ENCODE data around the gene ZNRD2.

Gene ZNRD2

GRCh38 chr11:65558002-65558929 is 12.0 kb upstream of the ZNRD2 start, which contains the start of gene LTBP3:
Gene LTBP3 (minus strand): TSS chr11:65558359. CDS start chr11:65557959, 400 bp downstream.
- Histone ChIP-seq H3K4me1 (ENCODE audit: low read length) (0 out of 2 replicates have a peak, but pooled peaks cover 5% of the 10 kb centered on the region), H3K36me3 (replicated peaks; ENCODE audit: insufficient read depth, low read length) (no peaks in the 10 kb centered on the region), H3K4me2 (ENCODE audit: low read depth, low read length) (peak within 1 kb of the TSS; percentile 79), H2AFZ (ENCODE audit: low read length) (peak within 1 kb of the TSS; percentile 78), H3K9ac (ENCODE audit: low read length) (peak within 1 kb of the TSS; percentile 65; the same call in 1 of the 2 replicates), H3K79me2 (ENCODE audit: low read length) (no peaks in the 10 kb centered on the region), H3K27me3 (replicated peaks; ENCODE audit: insufficient read depth, low read length) (no peaks in the 10 kb centered on the region), H3K9me2 (replicated peaks; ENCODE audit: insufficient read depth, low read length) (no peaks in the 10 kb centered on the region), H3K4me3 (ENCODE audit: low read length) (peak within 1 kb of the TSS; percentile 59), H3K9me3 (replicated peaks; ENCODE audit: insufficient read depth, low read length) (no peaks in the 10 kb centered on the region), H3F3A (ENCODE audit: insufficient read depth, low read length) (peaks cover 15% of the 10 kb centered on the region; the same call in 1 of the 2 replicates), H3K27ac (ENCODE audit: low read length) (peak within 1 kb of the TSS; percentile 23; the same call in 1 of the 2 replicates), H4K20me1 (ENCODE audit: insufficient read depth, low read length) (no peaks in the 10 kb centered on the region)
- TF ChIP-seq EZH2phosphoT487 (IDR thresholded peaks at IDR 0.05; ENCODE audit: low read length) (no peak), CTCF (IDR thresholded peaks at IDR 0.05; ENCODE audit: low read length) (no peak), EZH2 (optimal IDR thresholded peaks at IDR 0.05; ENCODE audit: low read depth, low read length) (no peak)
- DNase-seq = peak; percentile 42

- no peak overlapping the region for H3K27ac ChIP-seq (ENCODE audit: low read length)
- TF ChIP-seq CTCF (IDR thresholded peaks at IDR 0.05; ENCODE audit: low read length) = no peak
- TF ChIP-seq EZH2 (optimal IDR thresholded peaks at IDR 0.05; ENCODE audit: low read depth, low read length) = no peak
- TF ChIP-seq EZH2phosphoT487 (IDR thresholded peaks at IDR 0.05; ENCODE audit: low read length) = no peak
- H3K79me2 ChIP-seq (ENCODE audit: low read length) = no peaks in the 10 kb centered on the region
- peak overlapping the region; percentile 59 for H3K4me3 ChIP-seq (ENCODE audit: low read length)
- H3K27me3 ChIP-seq (replicated peaks; ENCODE audit: insufficient read depth, low read length) = no peaks in the 10 kb centered on the region
- peak overlapping the region; percentile 78 for H2AFZ ChIP-seq (ENCODE audit: low read length)
- H3K9me2 ChIP-seq (replicated peaks; ENCODE audit: insufficient read depth, low read length) = no peaks in the 10 kb centered on the region
- H3K4me2 ChIP-seq (ENCODE audit: low read depth, low read length) = peak overlapping the region; percentile 79
- 0 out of 2 replicates have a peak, but pooled peaks cover 5% of the 10 kb centered on the region for H3K4me1 ChIP-seq (ENCODE audit: low read length)
- H3K9me3 ChIP-seq (replicated peaks; ENCODE audit: insufficient read depth, low read length) = no peaks in the 10 kb centered on the region
- no peak for DNase-seq
- H3K9ac ChIP-seq (ENCODE audit: low read length) = peak overlapping the region; percentile 65; the same call in 1 of the 2 replicates
- no peaks in the 10 kb centered on the region for H4K20me1 ChIP-seq (ENCODE audit: insufficient read depth, low read length)
- H3F3A ChIP-seq (ENCODE audit: insufficient read depth, low read length) = peaks cover 15% of the 10 kb centered on the region; the same call in 1 of the 2 replicates
- H3K36me3 ChIP-seq (replicated peaks; ENCODE audit: insufficient read depth, low read length) = no peaks in the 10 kb centered on the region
These were observed 11.3 kb upstream of the ZNRD2 start for GRCh38 chr11:65558930-65559509.

- no peaks in the 10 kb centered on the region for H3K9me2 ChIP-seq (replicated peaks; ENCODE audit: insufficient read depth, low read length)
- no peaks in the 10 kb centered on the region for H3K9me3 ChIP-seq (replicated peaks; ENCODE audit: insufficient read depth, low read length)
- H3K4me1 ChIP-seq (ENCODE audit: low read length) = 0 out of 2 replicates have a peak, but pooled peaks cover 5% of the 10 kb centered on the region
- no peaks in the 10 kb centered on the region for H3K36me3 ChIP-seq (replicated peaks; ENCODE audit: insufficient read depth, low read length)
- DNase-seq = no peak
- H4K20me1 ChIP-seq (ENCODE audit: insufficient read depth, low read length) = no peaks in the 10 kb centered on the region
- H2AFZ ChIP-seq (ENCODE audit: low read length) = no peak overlapping the region
- no peak overlapping the region for H3K4me2 ChIP-seq (ENCODE audit: low read depth, low read length)
- no peaks in the 10 kb centered on the region for H3K27me3 ChIP-seq (replicated peaks; ENCODE audit: insufficient read depth, low read length)
- no peak overlapping the region for H3K27ac ChIP-seq (ENCODE audit: low read length)
- no peak overlapping the region for H3K9ac ChIP-seq (ENCODE audit: low read length)
- TF ChIP-seq CTCF (IDR thresholded peaks at IDR 0.05; ENCODE audit: low read length) = no peak
- TF ChIP-seq EZH2 (optimal IDR thresholded peaks at IDR 0.05; ENCODE audit: low read depth, low read length) = no peak
- TF ChIP-seq EZH2phosphoT487 (IDR thresholded peaks at IDR 0.05; ENCODE audit: low read length) = no peak
- H3K4me3 ChIP-seq (ENCODE audit: low read length) = no peak overlapping the region
- H3K79me2 ChIP-seq (ENCODE audit: low read length) = no peaks in the 10 kb centered on the region
- peaks cover 15% of the 10 kb centered on the region; the same call in 1 of the 2 replicates for H3F3A ChIP-seq (ENCODE audit: insufficient read depth, low read length)
These were observed 10.7 kb upstream of the ZNRD2 start for GRCh38 chr11:65559535-65559934.
